Measurements from ENCODE around the gene IL34. TPM values are rescaled to one million over a fixed set of nuclear protein-coding genes. Genes with fewer than 3 reads are reported as not detected.

The IL34 gene
- total and polyA plus RNA-seq, 2 of the 8 experiments (the other 6 are each of a cell fraction or from before 2014, with no cell fraction given): 4.6 to 5.6 TPM

- DNase-seq (ENCODE audit: low read depth in 1 of 2, low spot score in 2 of 2) (no peak), FAIRE-seq (no peak)
- no peak overlapping the region for H3K14ac ChIP-seq (ENCODE audit: insufficient read length)
- H2BK15ac ChIP-seq (ENCODE audit: low read length): no peak overlapping the region
- TF ChIP-seq ATF2 (IDR thresholded peaks at IDR 0.05; ENCODE audit: low read length): no peak
- TF ChIP-seq PHF8 (conservative IDR thresholded peaks at IDR 0.05; ENCODE audit: low read depth, low read length): no peak
- no peak for TF ChIP-seq TCF12 (IDR thresholded peaks at IDR 0.05; ENCODE audit: low read depth, low read length)
- no peak for TF ChIP-seq BRCA1 (IDR thresholded peaks at IDR 0.05; ENCODE audit: low read depth, low read length)
- no peak for TF ChIP-seq CTBP2 (IDR thresholded peaks at IDR 0.05; ENCODE audit: borderline replicate concordance, insufficient read depth, insufficient read length, low read length)
- no peak for TF ChIP-seq CREB1 (IDR thresholded peaks at IDR 0.05)
- no peak for TF ChIP-seq POLR2A (IDR thresholded peaks at IDR 0.05; ENCODE audit: control extremely low read depth in 1 of 2, low read depth in 2 of 2, low read length in 2 of 2)
- TF ChIP-seq CBX8 (IDR thresholded peaks at IDR 0.05; ENCODE audit: borderline replicate concordance, low read depth, low read length): no peak
- TF ChIP-seq KDM5A (IDR thresholded peaks at IDR 0.05; ENCODE audit: low read length): no peak
- no peak for TF ChIP-seq RXRA (IDR thresholded peaks at IDR 0.05; ENCODE audit: insufficient read depth, low read depth, low read length)
- TF ChIP-seq SRF (IDR thresholded peaks at IDR 0.05; ENCODE audit: low read depth, low read length): no peak
- peak overlapping the region; percentile 32; the same call in 1 of the 2 replicates for H3K18ac ChIP-seq (ENCODE audit: extremely low read depth, low read length)
- H4K20me1 ChIP-seq (replicated peaks in 1 of 2; ENCODE audit: control insufficient read depth in 1 of 2, insufficient read depth in 2 of 2, low read length in 2 of 2): peaks cover 0 to 8% of the 10 kb centered on the region in 2 experiments
- no peak overlapping the region for H3K4me3 ChIP-seq (ENCODE audit: extremely low read depth in 1 of 4, insufficient read depth in 2 of 4, low read depth in 3 of 4, low read length in 4 of 4)
- no peak overlapping the region for H2BK120ac ChIP-seq (replicated peaks; ENCODE audit: low read depth, low read length)
- no peak overlapping the region for H2AFZ ChIP-seq (ENCODE audit: low read length)
- H3K9me3 ChIP-seq (ENCODE audit: insufficient read depth in 2 of 2, low read depth in 1 of 2, low read length in 1 of 2): no peaks in the 10 kb centered on the region
- no peak overlapping the region for H3K23ac ChIP-seq (ENCODE audit: insufficient read length)
- 84% methylated on average over 19 of the region's 31 CpGs; no CpG with 5 or more reads in 1 of the 2 experiments for WGBS, 2 experiments (ENCODE audit: extremely low coverage in 1 of 2, insufficient coverage in 1 of 2, insufficient read length in 1 of 2, insufficient replicate concordance in 2 of 2, low coverage in 1 of 2, low lambda C conversion rate in 2 of 2, missing lambda C conversion rate in 1 of 2)
- no peak overlapping the region for H2BK20ac ChIP-seq (ENCODE audit: low read length)
- no peak overlapping the region for H3K4me2 ChIP-seq (ENCODE audit: insufficient read depth in 1 of 2, low read depth in 2 of 2, low read length in 2 of 2)
- no peak overlapping the region for H2BK5ac ChIP-seq (ENCODE audit: low read depth, low read length)
- H3K56ac ChIP-seq (replicated peaks; ENCODE audit: insufficient read length, low read depth, low read length): no peak overlapping the region
- H3K27ac ChIP-seq (ENCODE audit: low read depth, low read length): no peak overlapping the region
- H3K4me1 ChIP-seq (replicated peaks in 1 of 4; ENCODE audit: control insufficient read depth in 3 of 4, insufficient read depth in 4 of 4, low read length in 3 of 4): peaks cover 0 to 11% (median 3%) of the 10 kb centered on the region in 4 experiments; a peak in 3 of 7 replicates
- ChIA-PET POLR2A (ENCODE audit: partially characterized antibody) (interaction anchor here (0.9 to 2.0 kb wide), 10 partner anchors 16 to 93 kb away, joined by 3 to 7 read pairs (median 4); no protein-coding TSS in a partner anchor), CTCF (ENCODE audit: partially characterized antibody) (interaction anchor here (0.6 to 8.0 kb wide), 34 partner anchors 9 to 194 kb away, joined by 3 to 148 read pairs (median 6); no protein-coding TSS in a partner anchor)
- no peaks in the 10 kb centered on the region for H3K23me2 ChIP-seq (ENCODE audit: low read depth, low read length)
- no peaks in the 10 kb centered on the region for H3K27me3 ChIP-seq (replicated peaks in 1 of 4; ENCODE audit: control insufficient read depth in 3 of 4, extremely low read depth in 1 of 4, insufficient read depth in 3 of 4, low read length in 3 of 4)
- H3K36me3 ChIP-seq (ENCODE audit: control insufficient read depth in 2 of 4, insufficient read depth in 4 of 4, low read length in 3 of 4): peaks cover 0 to 3% (median 1%) of the 10 kb centered on the region in 4 experiments; a peak in 2 of 8 replicates
- no peak overlapping the region for H2BK12ac ChIP-seq (ENCODE audit: low read depth, low read length)
- no peak overlapping the region for H4K5ac ChIP-seq (ENCODE audit: insufficient read length, low read depth, low read length)
- no peak overlapping the region for H2AK5ac ChIP-seq (ENCODE audit: low read depth, low read length)
- H4K91ac ChIP-seq (replicated peaks; ENCODE audit: insufficient read length, low read length): no peak overlapping the region
- peaks cover 3% of the 10 kb centered on the region; the same call in 1 of the 2 replicates for H3K79me1 ChIP-seq (ENCODE audit: low read depth, low read length)
- no peaks in the 10 kb centered on the region; a peak in 1 of 4 replicates for H3K79me2 ChIP-seq (ENCODE audit: control insufficient read depth in 1 of 2, insufficient read depth in 2 of 2, low read length in 2 of 2)
- no peak overlapping the region; the same call in 1 of the 2 replicates for H4K8ac ChIP-seq (ENCODE audit: extremely low read depth, insufficient read depth, low read length)
- no peak overlapping the region for H3K9ac ChIP-seq (replicated peaks in 1 of 4; ENCODE audit: extremely low read depth in 1 of 4, low read depth in 3 of 4, low read length in 3 of 4)
- H3K4ac ChIP-seq (replicated peaks; ENCODE audit: insufficient read length, low read depth, low read length): no peak overlapping the region
Measured at GRCh38 chr16:70678898-70679670, 32.7 kb downstream of the IL34 start.

Measured in H1 (cell line).